H9 (cell line): Measurements from ENCODE around the gene TBC1D25. TPM values are rescaled to one million over a fixed set of nuclear protein-coding genes. Genes with fewer than 3 reads are reported as not detected.

Source experiments
- DNase-seq: peaks from one replicate; pipeline ENCODE4 v3.0.0-alpha.2; 2017
- H2AFZ ChIP-seq: one replicate; pipeline ENCODE4 v1.6.1; 2013; ENCODE audit warnings: mild to moderate bottlenecking, low read length, control low read depth, moderate library complexity
- H2AK5ac ChIP-seq: 2 replicates; pipeline ENCODE4 v1.6.1; 2013; ENCODE audit warnings: low read length, control low read depth, mixed read lengths; ENCODE audit not compliant: insufficient read length
- H2BK120ac ChIP-seq: one replicate; pipeline ENCODE4 v1.6.1; 2013; ENCODE audit warnings: low read depth, mild to moderate bottlenecking, low read length, control low read depth, inconsistent platforms; ENCODE audit not compliant: poor library complexity, severe bottlenecking
- H2BK12ac ChIP-seq: 2 replicates; pipeline ENCODE4 v1.6.1; 2013; ENCODE audit warnings: low read length, control low read depth, mixed read lengths, low read depth; ENCODE audit not compliant: insufficient read length
- H2BK15ac ChIP-seq: 2 replicates; pipeline ENCODE4 v1.6.1; 2013; ENCODE audit warnings: low read depth, low read length, control low read depth
- H2BK20ac ChIP-seq: one replicate; pipeline ENCODE4 v1.6.1; 2013; ENCODE audit warnings: low read depth, mild to moderate bottlenecking, low read length, control low read depth, inconsistent platforms; ENCODE audit not compliant: poor library complexity, severe bottlenecking
- H2BK5ac ChIP-seq: 2 replicates; pipeline ENCODE4 v1.6.1; 2013; ENCODE audit warnings: low read length, control low read depth, mixed read lengths; ENCODE audit not compliant: insufficient read length
- H3K14ac ChIP-seq: 2 replicates; pipeline ENCODE4 v1.6.1; 2013; ENCODE audit warnings: low read length, control low read depth; ENCODE audit not compliant: insufficient read depth
- H3K18ac ChIP-seq: 2 replicates; pipeline ENCODE4 v1.6.1; 2013; ENCODE audit warnings: low read depth, mild to moderate bottlenecking, mixed read lengths, low read length, control low read depth; ENCODE audit not compliant: insufficient read length
- H3K23ac ChIP-seq: 2 replicates; pipeline ENCODE4 v1.6.1; 2013; ENCODE audit warnings: low read length, control low read depth, mixed read lengths, low read depth; ENCODE audit not compliant: insufficient read length
- H3K23me2 ChIP-seq: 2 replicates; pipeline ENCODE4 v1.6.1; 2013; ENCODE audit warnings: low read depth, mild to moderate bottlenecking, mixed read lengths, low read length, control low read depth; ENCODE audit not compliant: insufficient read length, poor library complexity, severe bottlenecking
- H3K27ac ChIP-seq: 2 replicates; pipeline ENCODE4 v1.5.1; 2013; ENCODE audit warnings: low read length, control low read depth, mixed read lengths, low read depth; ENCODE audit not compliant: insufficient read length
- H3K27me3 ChIP-seq: 2 replicates; pipeline ENCODE4 v1.6.1; 2013; ENCODE audit warnings: low read length, control low read depth, inconsistent platforms; ENCODE audit not compliant: insufficient read depth
- H3K4ac ChIP-seq: 2 replicates; pipeline ENCODE4 v1.6.1; 2013; ENCODE audit warnings: low read depth, mild to moderate bottlenecking, control low read depth, inconsistent platforms, low read length, moderate library complexity
- H3K4me1 ChIP-seq: 2 replicates; pipeline ENCODE4 v1.6.1; 2013; ENCODE audit warnings: low read length, control low read depth, inconsistent platforms; ENCODE audit not compliant: insufficient read depth
- H3K4me2 ChIP-seq: 2 replicates; pipeline ENCODE4 v1.6.1; 2013; ENCODE audit warnings: low read length, control low read depth, mixed read lengths; ENCODE audit not compliant: insufficient read length, insufficient read depth
- H3K56ac ChIP-seq: 2 replicates; pipeline ENCODE4 v1.6.1; 2013; ENCODE audit warnings: low read depth, mild to moderate bottlenecking, mixed read lengths, low read length, control low read depth; ENCODE audit not compliant: insufficient read length
- H3K79me1 ChIP-seq: 2 replicates; pipeline ENCODE4 v1.6.1; 2013; ENCODE audit warnings: low read depth, mild to moderate bottlenecking, moderate library complexity, low read length, control low read depth, inconsistent platforms; ENCODE audit not compliant: insufficient read depth, poor library complexity, severe bottlenecking
- H3K79me2 ChIP-seq: 2 replicates; pipeline ENCODE4 v1.6.1; 2013; ENCODE audit warnings: low read length, control low read depth, inconsistent platforms; ENCODE audit not compliant: insufficient read depth
- H3K9ac ChIP-seq: 2 replicates; pipeline ENCODE4 v1.6.1; 2013; ENCODE audit warnings: low read length, control low read depth, mixed read lengths; ENCODE audit not compliant: insufficient read length; ENCODE audit errors: extremely low read depth
- H3K9me3 ChIP-seq: one replicate; pipeline ENCODE4 v1.6.1; 2013; ENCODE audit warnings: low read depth, low read length, inconsistent platforms; ENCODE audit not compliant: control insufficient read depth
- H3T11ph ChIP-seq: one replicate; pipeline ENCODE4 v1.6.1; 2013; ENCODE audit warnings: mild to moderate bottlenecking, low read length, control low read depth, inconsistent platforms
- H4K20me1 ChIP-seq: one replicate; pipeline ENCODE4 v1.6.1; 2013; ENCODE audit not compliant: control insufficient read depth, insufficient read length, insufficient read depth
- H4K5ac ChIP-seq: 2 replicates; pipeline ENCODE4 v1.6.1; 2013; ENCODE audit warnings: low read depth, mild to moderate bottlenecking, mixed read lengths, low read length, control low read depth; ENCODE audit not compliant: insufficient read length
- H4K8ac ChIP-seq: replicated peaks from 2 replicates; pipeline ENCODE4 v1.6.1; 2013; ENCODE audit warnings: low read length, control low read depth, mixed read lengths, low read depth; ENCODE audit not compliant: insufficient read length
- H4K91ac ChIP-seq: 2 replicates; pipeline ENCODE4 v1.6.1; 2013; ENCODE audit warnings: low read depth, mild to moderate bottlenecking, moderate library complexity, mixed read lengths, low read length, control low read depth; ENCODE audit not compliant: insufficient read length
- H3K27ac Mint-ChIP-seq, 3 experiments: 2 replicates in 2 of 3; 3 replicates in 1 of 3; pipeline ENCODE4 v1.8.0; 2020 to 2021; ENCODE audit warnings: mixed read lengths in 3 of 3, mild to moderate bottlenecking in 1 of 3, moderate library complexity in 1 of 3
- H3K27me3 Mint-ChIP-seq: 2 replicates; pipeline ENCODE4 v1.8.0; 2021; ENCODE audit warnings: low read depth, mild to moderate bottlenecking, moderate library complexity, mixed read lengths
- H3K36me3 Mint-ChIP-seq, 3 experiments: 2 replicates in 2 of 3; 3 replicates in 1 of 3; pipeline ENCODE4 v1.8.0; 2020 to 2021; ENCODE audit warnings: low read depth in 3 of 3, mixed read lengths in 3 of 3; ENCODE audit not compliant: insufficient read depth in 1 of 3
- H3K4me1 Mint-ChIP-seq, 2 experiments: 2 replicates each; pipeline ENCODE4 v1.8.0; 2020; ENCODE audit warnings: mixed read lengths in 2 of 2
- H3K4me3 Mint-ChIP-seq, 2 experiments: 2 replicates in 1 of 2; 3 replicates in 1 of 2; pipeline ENCODE4 v1.8.0; 2020 to 2021; ENCODE audit warnings: mild to moderate bottlenecking in 2 of 2, mixed read lengths in 2 of 2, moderate library complexity in 1 of 2
- H3K9me3 Mint-ChIP-seq, 2 experiments: 2 replicates in 1 of 2; 3 replicates in 1 of 2; pipeline ENCODE4 v1.8.0; 2020; ENCODE audit warnings: mild to moderate bottlenecking in 2 of 2, mixed read lengths in 2 of 2, moderate library complexity in 1 of 2
- WGBS: extraction: QIAGEN DNeasy Blood & Tissue Kit; methylation state at CpG from one replicate; pipeline ENCODE4 v1.1.7; 2013; ENCODE audit warnings: missing lambda C conversion rate, low lambda C conversion rate, mixed read lengths; ENCODE audit not compliant: insufficient read length; ENCODE audit errors: extremely low coverage; 5-methylcytosine and 5-hydroxymethylcytosine counted together
- total RNA-seq: library from RNA; stranded (reverse); gene quantifications from 2 replicates; pipeline ENCODE4 v1.2.1, GENCODE V29; 2021
- TF ChIP-seq, protein P1 (sequence below): fragments of 200-600 bp; sonication (generic); conservative IDR thresholded peaks from 3 replicates; pipeline ENCODE4 v1.8.0; 2021; ENCODE audit warnings: antibody characterized with exemption, mild to moderate bottlenecking

Gene TBC1D25
- total RNA-seq, 1 experiment from 2014 or later: 10.2 TPM

DNA sequence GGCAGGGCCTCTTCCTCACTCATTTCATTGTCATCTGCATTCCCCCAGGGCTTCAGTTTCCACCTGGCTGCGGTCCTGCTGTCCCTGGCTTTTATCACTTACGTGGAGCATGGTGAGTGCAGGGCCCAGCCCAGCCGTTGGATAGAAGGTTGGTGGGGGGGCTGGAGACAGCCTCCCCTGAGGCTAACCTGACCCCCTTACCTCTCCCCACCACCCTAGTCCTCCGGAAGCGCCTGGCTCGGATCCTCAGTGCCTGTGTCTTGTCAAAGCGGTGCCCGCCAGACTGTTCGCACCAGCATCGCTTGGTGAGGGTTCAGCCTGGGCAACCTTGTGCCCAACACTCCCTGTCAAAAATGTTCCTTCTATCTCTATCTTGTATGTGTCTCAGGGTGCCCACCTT, 23.7 kb upstream of the TBC1D25 start:
- no peak overlapping the region for H2BK120ac ChIP-seq
- no peak overlapping the region for H3K27ac ChIP-seq
- WGBS: no CpG with 5 or more reads among the region's 10 CpGs
- H4K8ac ChIP-seq: no peak overlapping the region
- no peak overlapping the region for H3K4ac ChIP-seq
- Mint-ChIP-seq H3K27ac (no peak overlapping the region), H3K4me1 (peaks cover 2 to 4% of the 10 kb centered on the region in 2 experiments; a peak in 3 of 4 replicates), H3K27me3 (peaks cover 2% of the 10 kb centered on the region), H3K4me3 (no peak overlapping the region), H3K9me3 (peaks cover 58 to 80% of the 10 kb centered on the region in 2 experiments), H3K36me3 (peaks cover 20 to 28% (median 25%) of the 10 kb centered on the region in 3 experiments; a peak in 6 of 7 replicates)
- H3K4me2 ChIP-seq: no peak overlapping the region
- no peak overlapping the region for H3K9ac ChIP-seq
- H2BK20ac ChIP-seq: no peak overlapping the region
- no peak overlapping the region for H3K18ac ChIP-seq
- DNase-seq: no peak
- no peak overlapping the region for H2AK5ac ChIP-seq
- no peak overlapping the region for H4K91ac ChIP-seq
- H3K9me3 ChIP-seq: peaks cover 41% of the 10 kb centered on the region
- no peak overlapping the region for H2BK5ac ChIP-seq
- H2AFZ ChIP-seq: no peak overlapping the region
- H2BK15ac ChIP-seq: no peak overlapping the region
- no peak overlapping the region for H3T11ph ChIP-seq
- H3K23ac ChIP-seq: no peak overlapping the region
- no peak overlapping the region for H3K14ac ChIP-seq
- no peaks in the 10 kb centered on the region for H3K27me3 ChIP-seq
- H3K4me1 ChIP-seq: no peaks in the 10 kb centered on the region
- no peaks in the 10 kb centered on the region for H3K79me1 ChIP-seq
- TF ChIP-seq, protein P1, sequence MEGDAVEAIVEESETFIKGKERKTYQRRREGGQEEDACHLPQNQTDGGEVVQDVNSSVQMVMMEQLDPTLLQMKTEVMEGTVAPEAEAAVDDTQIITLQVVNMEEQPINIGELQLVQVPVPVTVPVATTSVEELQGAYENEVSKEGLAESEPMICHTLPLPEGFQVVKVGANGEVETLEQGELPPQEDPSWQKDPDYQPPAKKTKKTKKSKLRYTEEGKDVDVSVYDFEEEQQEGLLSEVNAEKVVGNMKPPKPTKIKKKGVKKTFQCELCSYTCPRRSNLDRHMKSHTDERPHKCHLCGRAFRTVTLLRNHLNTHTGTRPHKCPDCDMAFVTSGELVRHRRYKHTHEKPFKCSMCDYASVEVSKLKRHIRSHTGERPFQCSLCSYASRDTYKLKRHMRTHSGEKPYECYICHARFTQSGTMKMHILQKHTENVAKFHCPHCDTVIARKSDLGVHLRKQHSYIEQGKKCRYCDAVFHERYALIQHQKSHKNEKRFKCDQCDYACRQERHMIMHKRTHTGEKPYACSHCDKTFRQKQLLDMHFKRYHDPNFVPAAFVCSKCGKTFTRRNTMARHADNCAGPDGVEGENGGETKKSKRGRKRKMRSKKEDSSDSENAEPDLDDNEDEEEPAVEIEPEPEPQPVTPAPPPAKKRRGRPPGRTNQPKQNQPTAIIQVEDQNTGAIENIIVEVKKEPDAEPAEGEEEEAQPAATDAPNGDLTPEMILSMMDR: no peak
- no peak overlapping the region for H3K56ac ChIP-seq
- H2BK12ac ChIP-seq: no peak overlapping the region
- H4K5ac ChIP-seq: no peak overlapping the region
- no peaks in the 10 kb centered on the region for H3K23me2 ChIP-seq
- no peaks in the 10 kb centered on the region for H3K79me2 ChIP-seq
- H4K20me1 ChIP-seq: no peaks in the 10 kb centered on the region
